Measurements from ENCODE around the gene OR10H3. TPM values are rescaled to one million over a fixed set of nuclear protein-coding genes. Genes with fewer than 3 reads are reported as not detected.

OR10H3 gene
- total RNA-seq, 4 donors from 2014 or later, result not detected

- 71% methylated on average over 4 of the region's 4 CpGs for WGBS
- H3K36me3 ChIP-seq, result no peaks in the 10 kb centered on the region
These were observed 50.9 kb downstream of the OR10H3 start for GRCh38 chr19:15788594-15789270.

GRCh38 chr19:15790096-15790495 lies 52.3 kb downstream of the OR10H3 start:
- Histone ChIP-seq H3K4me1 (no peaks in the 10 kb centered on the region), H3K27ac (replicated peaks in 1 of 4) (no peak overlapping the region), H3K27me3 (peaks cover 0 to 14% (median 0%) of the 10 kb centered on the region in 4 donors), H3K36me3 (no peaks in the 10 kb centered on the region), H3K9me3 (no peaks in the 10 kb centered on the region), H3K4me3 (no peak overlapping the region)
- WGBS, result 61% methylated on average over 6 of the region's 6 CpGs
- intact Hi-C loops (cut with DNase I), result no loop called here
- DNase-seq (ENCODE audit: extremely low spot score), result no peak
- TF ChIP-seq EP300 (IDR thresholded peaks at IDR 0.05) (no peak), POLR2AphosphoS5 (IDR thresholded peaks at IDR 0.05) (no peak), CTCF (IDR thresholded peaks at IDR 0.05) (no peak), POLR2A (IDR thresholded peaks at IDR 0.05; ENCODE audit: low read depth) (no peak)

More at GRCh38 chr19:15788594-15789270, 50.9 kb downstream of the OR10H3 start:
- H3K27ac ChIP-seq (replicated peaks in 1 of 4), result no peak overlapping the region
- DNase-seq (ENCODE audit: extremely low spot score), result no peak
- no peaks in the 10 kb centered on the region for H3K4me1 ChIP-seq
- no peak for TF ChIP-seq POLR2AphosphoS5 (IDR thresholded peaks at IDR 0.05)
- TF ChIP-seq EP300 (IDR thresholded peaks at IDR 0.05), result no peak
- TF ChIP-seq POLR2A (IDR thresholded peaks at IDR 0.05; ENCODE audit: low read depth), result no peak
- peaks cover 0 to 14% (median 0%) of the 10 kb centered on the region in 4 donors for H3K27me3 ChIP-seq
- H3K4me3 ChIP-seq, result no peak overlapping the region
- H3K9me3 ChIP-seq, result no peaks in the 10 kb centered on the region
- intact Hi-C loops (cut with DNase I), result no loop called here

Other genes starting within 250 kb of the OR10H3 start
- gene CYP4F22, start 229.5 kb upstream of the OR10H3 start, total RNA-seq, result not detected
- not detected for gene CYP4F8, start 122.8 kb upstream of the OR10H3 start, total RNA-seq
- under 1 TPM in 2 of 4 donors, not detected in 2; 0.06 to 0.66 TPM for gene CYP4F3, start 97.1 kb upstream of the OR10H3 start, total RNA-seq
- gene CYP4F12, start 64.9 kb upstream of the OR10H3 start, total RNA-seq, result 1 to 10 TPM; 3.5 to 4.2 (median 3.7) TPM
- not detected for gene OR10H2, start 10.0 kb upstream of the OR10H3 start, total RNA-seq
- gene OR10H5, start 49.7 kb downstream of the OR10H3 start, total RNA-seq, result under 1 TPM in 1 of 4 donors, not detected in 3; 0.06 TPM
- gene OR10H1, start 77.7 kb downstream of the OR10H3 start, total RNA-seq, result not detected
- not detected for gene CYP4F2, start 160.1 kb downstream of the OR10H3 start, total RNA-seq
- under 1 TPM in 2 of 4 donors, not detected in 2; 0.32 to 0.66 TPM for gene CYP4F11, start 196.5 kb downstream of the OR10H3 start, total RNA-seq
- not detected for gene OR10H4, start 211.0 kb downstream of the OR10H3 start, total RNA-seq

Measured in esophagus muscularis mucosa (tissue), 4 donors.